ENCODE results near the gene MAML3.

Gene MAML3

GRCh38 chr4:140004549-140004895 lies 149.5 kb downstream of the MAML3 start:
- DNase-seq (ENCODE audit: low read depth, low spot score): no peak

- DNase-seq (ENCODE audit: low read depth, low spot score): no peak
Observed at GRCh38 chr4:140003876-140004548, 150.0 kb downstream of the MAML3 start.

GRCh38 chr4:140000232-140000631 lies 153.8 kb downstream of the MAML3 start:
- DNase-seq (ENCODE audit: low read depth, low spot score): no peak

GRCh38 chr4:139988863-139989765 lies 164.9 kb downstream of the MAML3 start:
- DNase-seq (ENCODE audit: low read depth, low spot score): no peak

- no peak for DNase-seq (ENCODE audit: low read depth, low spot score)
Observed at GRCh38 chr4:139987502-139987850, 166.5 kb downstream of the MAML3 start.

- DNase-seq (ENCODE audit: low read depth, low spot score): no peak
Observed at GRCh38 chr4:139986689-139987501, 167.1 kb downstream of the MAML3 start.

GRCh38 chr4:139986106-139986505 lies 167.9 kb downstream of the MAML3 start:
- DNase-seq (ENCODE audit: low read depth, low spot score): no peak

GRCh38 chr4:139985401-139985800 lies 168.6 kb downstream of the MAML3 start:
- no peak for DNase-seq (ENCODE audit: low read depth, low spot score)

- DNase-seq (ENCODE audit: low read depth, low spot score): no peak
Observed at GRCh38 chr4:139984471-139984870, 169.5 kb downstream of the MAML3 start.

- DNase-seq (ENCODE audit: low read depth, low spot score): no peak
Observed at GRCh38 chr4:139978692-139979091, 175.3 kb downstream of the MAML3 start.

- no peak for DNase-seq (ENCODE audit: low read depth, low spot score)
Observed at GRCh38 chr4:139977838-139978609, 176.0 kb downstream of the MAML3 start.

GRCh38 chr4:139975830-139976272 lies 178.1 kb downstream of the MAML3 start:
- DNase-seq (ENCODE audit: low read depth, low spot score): no peak

GRCh38 chr4:139973616-139974015 lies 180.4 kb downstream of the MAML3 start:
- no peak for DNase-seq (ENCODE audit: low read depth, low spot score)

- DNase-seq (ENCODE audit: low read depth, low spot score): no peak
Observed at GRCh38 chr4:139973015-139973414, 181.0 kb downstream of the MAML3 start.

- DNase-seq (ENCODE audit: low read depth, low spot score): no peak
Observed at GRCh38 chr4:139972305-139972704, 181.7 kb downstream of the MAML3 start.

- DNase-seq (ENCODE audit: low read depth, low spot score): no peak
Observed at GRCh38 chr4:139971111-139971510, 182.9 kb downstream of the MAML3 start.

- no peak for DNase-seq (ENCODE audit: low read depth, low spot score)
Observed at GRCh38 chr4:139969635-139970266, 184.2 kb downstream of the MAML3 start.

- no peak for DNase-seq (ENCODE audit: low read depth, low spot score)
Observed at GRCh38 chr4:139968831-139969230, 185.2 kb downstream of the MAML3 start.

GRCh38 chr4:139966383-139966782 lies 187.6 kb downstream of the MAML3 start:
- DNase-seq (ENCODE audit: low read depth, low spot score): no peak

- no peak for DNase-seq (ENCODE audit: low read depth, low spot score)
Observed at GRCh38 chr4:139965789-139966188, 188.2 kb downstream of the MAML3 start.

- DNase-seq (ENCODE audit: low read depth, low spot score): no peak
Observed at GRCh38 chr4:139963708-139964107, 190.3 kb downstream of the MAML3 start.

Measured in activated CD4-positive, CD25-positive, alpha-beta regulatory T cell treated with anti-CD3 and anti-CD28 coated beads, Interleukin-2, amount 50 U/mL, for 16 hours (primary cell).